Neural cell (in vitro differentiated cells): ENCODE measurements around the gene CNOT6.

Experiments
- CTCF ChIP-seq: fragments of 450-650 bp; IDR thresholded peaks from 2 replicates; pipeline ENCODE4 v1.5.1; 2014; ENCODE audit warnings: antibody characterized with exemption, mild to moderate bottlenecking, moderate library complexity; ENCODE audit not compliant: poor library complexity, severe bottlenecking
- EP300 ChIP-seq: fragments of 450-650 bp; conservative IDR thresholded peaks from 2 replicates; pipeline ENCODE4 v1.6.1; 2014; ENCODE audit warnings: antibody characterized with exemption, mild to moderate bottlenecking, moderate library complexity; ENCODE audit not compliant: poor library complexity, severe bottlenecking
- POLR2AphosphoS5 ChIP-seq: IDR thresholded peaks from 2 replicates; pipeline ENCODE4 v1.6.1; 2012
- SMC3 ChIP-seq: fragments of 450-650 bp; conservative IDR thresholded peaks from 2 replicates; pipeline ENCODE4 v1.6.1; 2014; ENCODE audit warnings: antibody characterized with exemption, mild to moderate bottlenecking, moderate library complexity; ENCODE audit not compliant: poor library complexity

GRCh38 chr5:180519098-180519497 is 24.9 kb downstream of the CNOT6 start:
- TF ChIP-seq CTCF (no peak), EP300 (no peak), SMC3 (no peak), POLR2AphosphoS5 (no peak)
